ENCODE data around the gene SIM1.

DNA sequence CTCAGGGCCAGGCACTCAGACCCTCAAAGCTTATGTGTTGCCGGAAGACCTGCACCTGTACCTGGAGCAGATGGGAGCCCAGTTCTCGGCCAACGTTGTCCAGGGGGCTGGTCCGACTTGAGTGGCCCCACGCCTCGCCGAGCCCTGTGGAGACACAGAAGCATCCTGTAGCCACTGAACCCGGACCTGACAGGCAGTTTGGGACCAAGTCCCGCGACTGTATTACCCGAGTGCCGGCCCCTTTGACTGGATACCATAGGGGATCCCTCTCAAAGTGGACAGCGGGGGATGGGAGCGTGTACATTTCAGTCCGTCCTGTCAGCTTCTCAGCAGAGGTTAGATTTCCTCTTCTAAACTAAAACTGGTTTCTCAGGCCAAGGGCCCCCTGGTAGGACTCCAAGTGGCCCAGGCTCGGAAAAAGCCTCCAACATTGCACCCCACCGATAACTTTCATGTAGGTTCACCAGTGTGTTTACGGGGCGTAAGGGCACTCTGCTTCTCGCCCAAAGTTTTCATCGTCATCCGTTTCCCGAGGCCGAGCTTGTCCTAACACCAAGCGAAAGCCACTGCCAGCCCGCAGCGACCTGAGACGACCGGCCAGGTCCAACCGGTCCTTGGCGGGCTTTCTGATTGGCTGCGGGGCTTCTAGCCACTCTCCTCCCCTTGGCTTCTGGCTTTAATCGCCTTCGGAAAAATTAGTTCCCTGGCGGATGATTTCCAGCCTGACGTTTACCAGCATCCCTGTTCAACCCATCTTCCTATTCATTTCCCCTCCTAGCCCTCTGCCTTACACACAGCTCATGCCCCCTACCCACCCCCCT lies 10.8 kb downstream of the SIM1 start:
- TF ChIP-seq CTCF (IDR thresholded peaks at IDR 0.05; ENCODE audit: borderline replicate concordance, extremely low read depth, low read length, poor library complexity, severe bottlenecking) (no peak), EZH2 (IDR thresholded peaks at IDR 0.05; ENCODE audit: borderline replicate concordance, low read depth, low read length, severe bottlenecking) (no peak)

All from DND-41 (cell line).